BE2C (cell line): Measurements from ENCODE around the gene HTR7.

Experiments used
- DNase-seq: peaks from one replicate; pipeline ENCODE4 v3.0.0-alpha.2; 2020
- H3K27me3 ChIP-seq: fragments of 250-450 bp; sonication (Bioruptor Pico); 2 replicates; pipeline ENCODE4 v1.5.1; 2020; ENCODE audit warnings: mild to moderate bottlenecking
- H3K36me3 ChIP-seq: fragments of 250-450 bp; sonication (Bioruptor Pico); 2 replicates; pipeline ENCODE4 v1.5.1; 2020; ENCODE audit warnings: mild to moderate bottlenecking
- H3K4me1 ChIP-seq: fragments of 250-450 bp; sonication (Bioruptor Pico); 2 replicates; pipeline ENCODE4 v1.5.1; 2020
- H3K4me3 ChIP-seq: 2 replicates; pipeline ENCODE4 v1.5.1; 2011; ENCODE audit warnings: low read depth, low read length
- H3K9me3 ChIP-seq: fragments of 250-450 bp; sonication (Bioruptor Pico); 2 replicates; pipeline ENCODE4 v1.5.1; 2020
- TF ChIP-seq, protein P1 (sequence below): IDR thresholded peaks from 2 replicates; pipeline ENCODE4 v1.5.1; 2012; ENCODE audit warnings: mild to moderate bottlenecking, low read depth, low read length

HTR7 gene

DNA sequence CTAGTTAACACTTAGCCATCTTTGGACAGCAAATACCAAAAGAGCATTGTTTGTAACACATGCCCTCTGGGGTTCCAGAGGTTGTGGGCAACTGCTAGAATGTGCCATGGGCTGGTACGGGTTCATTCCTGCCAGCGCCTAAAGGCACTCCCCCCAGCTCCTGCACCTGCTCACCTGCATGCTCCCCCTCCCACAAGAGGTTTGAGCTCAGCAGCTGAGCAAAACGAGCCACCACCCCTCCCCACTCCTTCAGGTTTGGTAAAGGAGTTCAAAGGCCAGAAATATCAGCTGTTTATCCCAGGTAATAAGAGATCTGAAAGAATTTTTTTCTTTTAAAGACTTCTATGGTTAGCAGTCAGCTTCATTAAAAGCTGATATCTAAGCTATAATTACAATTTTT lies 53.5 kb downstream of the HTR7 start:
- no peaks in the 10 kb centered on the region for H3K9me3 ChIP-seq
- H3K36me3 ChIP-seq, result no peaks in the 10 kb centered on the region
- no peaks in the 10 kb centered on the region for H3K4me1 ChIP-seq
- TF ChIP-seq, protein P1, sequence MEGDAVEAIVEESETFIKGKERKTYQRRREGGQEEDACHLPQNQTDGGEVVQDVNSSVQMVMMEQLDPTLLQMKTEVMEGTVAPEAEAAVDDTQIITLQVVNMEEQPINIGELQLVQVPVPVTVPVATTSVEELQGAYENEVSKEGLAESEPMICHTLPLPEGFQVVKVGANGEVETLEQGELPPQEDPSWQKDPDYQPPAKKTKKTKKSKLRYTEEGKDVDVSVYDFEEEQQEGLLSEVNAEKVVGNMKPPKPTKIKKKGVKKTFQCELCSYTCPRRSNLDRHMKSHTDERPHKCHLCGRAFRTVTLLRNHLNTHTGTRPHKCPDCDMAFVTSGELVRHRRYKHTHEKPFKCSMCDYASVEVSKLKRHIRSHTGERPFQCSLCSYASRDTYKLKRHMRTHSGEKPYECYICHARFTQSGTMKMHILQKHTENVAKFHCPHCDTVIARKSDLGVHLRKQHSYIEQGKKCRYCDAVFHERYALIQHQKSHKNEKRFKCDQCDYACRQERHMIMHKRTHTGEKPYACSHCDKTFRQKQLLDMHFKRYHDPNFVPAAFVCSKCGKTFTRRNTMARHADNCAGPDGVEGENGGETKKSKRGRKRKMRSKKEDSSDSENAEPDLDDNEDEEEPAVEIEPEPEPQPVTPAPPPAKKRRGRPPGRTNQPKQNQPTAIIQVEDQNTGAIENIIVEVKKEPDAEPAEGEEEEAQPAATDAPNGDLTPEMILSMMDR, result no peak
- DNase-seq, result no peak
- peaks cover 14% of the 10 kb centered on the region; the same call in 1 of the 2 replicates for H3K27me3 ChIP-seq
- H3K4me3 ChIP-seq, result no peak overlapping the region

DNA sequence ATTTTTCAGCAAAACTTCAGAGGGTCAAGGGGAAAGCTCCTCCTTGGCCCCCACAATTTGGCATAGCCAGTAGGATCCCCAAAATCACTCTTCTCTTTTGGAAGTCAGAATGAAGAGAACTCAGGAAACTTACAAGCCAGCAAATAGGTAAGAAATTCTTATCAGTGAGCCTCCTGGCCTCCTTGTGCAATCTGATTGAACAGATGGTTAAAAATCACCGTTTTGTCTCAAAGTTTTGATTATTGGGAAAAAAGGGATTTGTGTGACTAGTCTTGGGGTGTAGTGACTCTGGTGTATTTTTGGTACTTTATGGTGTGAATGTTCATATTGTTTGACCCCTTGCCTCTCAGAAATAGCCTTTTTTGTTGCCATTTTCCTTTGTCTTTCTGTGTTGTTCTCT lies 56.2 kb downstream of the HTR7 start:
- no peak for DNase-seq
- H3K9me3 ChIP-seq, result no peaks in the 10 kb centered on the region
- H3K36me3 ChIP-seq, result no peaks in the 10 kb centered on the region
- H3K4me1 ChIP-seq, result no peaks in the 10 kb centered on the region
- TF ChIP-seq, protein P1, result no peak
- no peak overlapping the region for H3K4me3 ChIP-seq
- peaks cover 9% of the 10 kb centered on the region; the same call in 1 of the 2 replicates for H3K27me3 ChIP-seq

DNA sequence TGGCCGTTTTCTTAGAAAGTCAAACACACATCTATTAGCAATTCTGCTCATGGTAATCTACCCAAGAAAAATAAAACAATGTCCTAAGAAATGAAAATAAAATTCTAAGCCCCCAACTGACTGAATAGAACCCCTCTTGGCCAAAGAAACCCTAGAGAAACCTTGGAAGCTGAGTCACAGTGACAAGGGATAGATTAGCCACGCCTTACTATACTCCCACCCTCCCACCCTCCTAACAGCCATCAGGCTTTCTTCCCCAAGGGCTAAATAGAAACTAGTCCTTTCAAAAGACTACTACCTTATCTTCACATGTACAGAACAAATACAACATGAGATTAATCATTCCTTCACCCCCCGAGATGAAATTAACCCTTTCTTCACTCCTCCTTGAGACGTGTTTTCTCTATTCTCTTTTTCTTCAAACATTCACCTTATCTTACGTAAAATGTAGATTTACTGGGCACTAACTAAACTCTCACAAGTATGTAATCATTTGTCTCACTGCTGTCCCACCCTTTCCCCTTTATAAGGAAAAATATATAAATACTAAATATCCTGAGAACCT lies 57.5 kb downstream of the HTR7 start:
- no peaks in the 10 kb centered on the region for H3K4me1 ChIP-seq
- TF ChIP-seq, protein P1, result no peak
- H3K9me3 ChIP-seq, result no peaks in the 10 kb centered on the region
- peaks cover 8% of the 10 kb centered on the region; the same call in 1 of the 2 replicates for H3K27me3 ChIP-seq
- H3K36me3 ChIP-seq, result no peaks in the 10 kb centered on the region
- H3K4me3 ChIP-seq, result no peak overlapping the region
- DNase-seq, result no peak

DNA sequence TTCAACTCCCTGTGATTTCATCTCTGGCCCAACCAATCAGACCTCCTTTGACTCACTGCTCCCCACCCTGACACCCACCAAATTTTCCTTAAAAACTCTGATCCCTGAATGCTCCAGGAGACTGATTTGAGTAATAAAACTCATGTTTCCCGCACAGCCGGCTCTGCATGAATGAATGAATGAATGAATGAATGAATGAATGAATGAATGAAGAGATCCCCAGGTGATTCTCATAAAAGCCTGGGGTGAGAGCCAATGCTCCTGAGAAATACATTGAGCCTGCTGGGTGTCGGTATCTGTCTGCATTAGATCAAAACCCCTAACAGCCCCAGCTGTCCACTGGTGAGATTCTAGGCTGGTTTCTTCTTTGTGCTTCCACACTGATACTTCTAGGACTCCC lies 58.7 kb downstream of the HTR7 start:
- TF ChIP-seq, protein P1, result no peak
- Histone ChIP-seq H3K27me3 (0 out of 2 replicates have a peak, but pooled peaks cover 1% of the 10 kb centered on the region), H3K9me3 (no peaks in the 10 kb centered on the region), H3K36me3 (no peaks in the 10 kb centered on the region), H3K4me3 (no peak overlapping the region), H3K4me1 (no peaks in the 10 kb centered on the region)
- no peak for DNase-seq

DNA sequence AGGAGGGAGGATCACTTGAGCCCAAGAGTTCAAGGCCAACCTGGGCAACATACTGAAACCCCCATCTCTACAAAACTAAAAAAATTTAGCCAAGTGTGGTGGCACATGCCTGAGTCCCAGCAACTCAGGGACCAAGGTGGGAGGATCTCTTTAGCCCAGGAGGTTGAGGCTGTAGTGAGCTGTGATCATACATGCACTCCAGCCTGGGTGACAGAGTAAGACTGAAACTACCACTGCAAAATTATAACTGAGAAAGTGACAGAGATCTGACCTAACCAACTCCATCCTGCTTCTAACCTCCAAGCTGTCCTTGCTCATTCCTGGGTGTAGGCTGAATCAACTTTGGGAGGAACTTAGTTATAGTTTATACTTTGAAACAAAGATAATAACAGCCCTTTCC lies 59.4 kb downstream of the HTR7 start:
- Histone ChIP-seq H3K4me1 (no peaks in the 10 kb centered on the region), H3K9me3 (no peaks in the 10 kb centered on the region), H3K36me3 (no peaks in the 10 kb centered on the region), H3K4me3 (no peak overlapping the region), H3K27me3 (no peaks in the 10 kb centered on the region)
- no peak for DNase-seq
- TF ChIP-seq, protein P1, result no peak

DNA sequence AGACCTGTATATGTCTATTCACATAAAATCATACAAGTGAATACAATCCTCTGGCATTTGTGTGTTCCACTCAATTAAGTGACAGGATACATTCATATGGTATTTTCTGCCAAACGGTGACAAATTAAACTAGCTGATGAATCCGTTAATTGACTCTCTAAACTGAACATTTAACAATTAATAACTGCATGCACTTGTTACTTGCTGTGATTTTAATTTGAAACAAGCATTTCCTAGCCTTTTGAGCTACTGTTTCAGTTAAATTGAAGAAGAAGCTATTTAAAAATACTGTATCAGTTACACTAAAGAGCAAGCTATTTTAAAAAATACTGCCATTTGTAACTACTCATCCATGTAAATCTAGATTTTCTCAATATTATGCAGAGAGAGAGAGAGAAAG lies 67.4 kb downstream of the HTR7 start:
- H3K4me1 ChIP-seq, result no peaks in the 10 kb centered on the region
- H3K9me3 ChIP-seq, result no peaks in the 10 kb centered on the region
- H3K36me3 ChIP-seq, result no peaks in the 10 kb centered on the region
- H3K4me3 ChIP-seq, result no peak overlapping the region
- TF ChIP-seq, protein P1, result no peak
- no peak for DNase-seq
- peaks cover 42% of the 10 kb centered on the region for H3K27me3 ChIP-seq
